AG04449 (cell line): ENCODE results near the gene PIK3C2B.
"Not testable (repeated sequence)": the region's sequence is repeated elsewhere in the genome, so short reads cannot be mapped to it uniquely, and the experiment has no call there.

Experiments
- CTCF ChIA-PET: fragments of 350-600 bp; formaldehyde crosslinking; extraction: SDS; loops from one replicate; lab custom pipeline; 2021; ENCODE audit warnings: antibody characterized with exemption; lab: Yijun Ruan, JAX
- POLR2A ChIA-PET: fragments of 400-600, 350-600 bp; formaldehyde crosslinking; extraction: SDS; loops from one replicate; lab custom pipeline; 2020; ENCODE audit warnings: antibody characterized with exemption, inconsistent platforms; lab: Yijun Ruan, JAX
- DNase-seq: peaks from one replicate; pipeline ENCODE4 v3.0.0-alpha.2; 2010; ENCODE audit warnings: low read depth, low spot score
- H3K4me3 ChIP-seq: 2 replicates; pipeline ENCODE4 v1.5.1; 2011; ENCODE audit warnings: low read depth, mild to moderate bottlenecking, control low read depth, low read length
- TF ChIP-seq, protein P1 (sequence below): IDR thresholded peaks from one replicate; pipeline ENCODE4 v1.5.1; 2011; ENCODE audit warnings: mild to moderate bottlenecking, moderate library complexity, low read length, control low read depth, inconsistent platforms; ENCODE audit not compliant: insufficient read depth; ENCODE audit errors: missing control alignments

The PIK3C2B gene

GRCh38 chr1:204529371-204529895 lies 34.8 kb upstream of the PIK3C2B start:
- H3K4me3 ChIP-seq = no peak overlapping the region
- TF ChIP-seq, protein P1, sequence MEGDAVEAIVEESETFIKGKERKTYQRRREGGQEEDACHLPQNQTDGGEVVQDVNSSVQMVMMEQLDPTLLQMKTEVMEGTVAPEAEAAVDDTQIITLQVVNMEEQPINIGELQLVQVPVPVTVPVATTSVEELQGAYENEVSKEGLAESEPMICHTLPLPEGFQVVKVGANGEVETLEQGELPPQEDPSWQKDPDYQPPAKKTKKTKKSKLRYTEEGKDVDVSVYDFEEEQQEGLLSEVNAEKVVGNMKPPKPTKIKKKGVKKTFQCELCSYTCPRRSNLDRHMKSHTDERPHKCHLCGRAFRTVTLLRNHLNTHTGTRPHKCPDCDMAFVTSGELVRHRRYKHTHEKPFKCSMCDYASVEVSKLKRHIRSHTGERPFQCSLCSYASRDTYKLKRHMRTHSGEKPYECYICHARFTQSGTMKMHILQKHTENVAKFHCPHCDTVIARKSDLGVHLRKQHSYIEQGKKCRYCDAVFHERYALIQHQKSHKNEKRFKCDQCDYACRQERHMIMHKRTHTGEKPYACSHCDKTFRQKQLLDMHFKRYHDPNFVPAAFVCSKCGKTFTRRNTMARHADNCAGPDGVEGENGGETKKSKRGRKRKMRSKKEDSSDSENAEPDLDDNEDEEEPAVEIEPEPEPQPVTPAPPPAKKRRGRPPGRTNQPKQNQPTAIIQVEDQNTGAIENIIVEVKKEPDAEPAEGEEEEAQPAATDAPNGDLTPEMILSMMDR = no peak
- POLR2A ChIA-PET = no interaction called here
- CTCF ChIA-PET = interaction anchor here (1.7 to 4.6 kb wide), 4 partner anchors 10 to 278 kb away, joined by 4 to 20 read pairs (median 8); partner anchors contain the start of gene MDM4
- no peak for DNase-seq

- TF ChIP-seq, protein P1 = no peak
- POLR2A ChIA-PET = no interaction called here
- CTCF ChIA-PET = interaction anchor here (1.3 to 4.6 kb wide), 5 partner anchors 9 to 279 kb away, joined by 3 to 20 read pairs (median 5); partner anchors contain the start of gene MDM4
- DNase-seq = no peak
- no peak overlapping the region for H3K4me3 ChIP-seq
Observed at GRCh38 chr1:204528677-204529076, 34.1 kb upstream of the PIK3C2B start.

GRCh38 chr1:204528241-204528640 lies 33.6 kb upstream of the PIK3C2B start:
- H3K4me3 ChIP-seq = no peak overlapping the region
- ChIA-PET CTCF (interaction anchor here (1.3 to 4.6 kb wide), 5 partner anchors 9 to 279 kb away, joined by 3 to 20 read pairs (median 5); partner anchors contain the start of gene MDM4), POLR2A (no interaction called here)
- TF ChIP-seq, protein P1 = no peak
- DNase-seq = no peak

GRCh38 chr1:204524986-204525385 lies 30.4 kb upstream of the PIK3C2B start:
- ChIA-PET POLR2A (interaction anchor here (0.9 kb wide), 1 partner anchor 9 kb away, joined by 3 read pairs; the partner anchor contains the start of gene MDM4), CTCF (interaction anchor here (0.8 to 2.8 kb wide), 4 partner anchors 16 to 282 kb away, joined by 3 to 9 read pairs (median 4); no protein-coding TSS in a partner anchor)
- no peak overlapping the region for H3K4me3 ChIP-seq
- TF ChIP-seq, protein P1 = no peak
- DNase-seq = no peak

DNA sequence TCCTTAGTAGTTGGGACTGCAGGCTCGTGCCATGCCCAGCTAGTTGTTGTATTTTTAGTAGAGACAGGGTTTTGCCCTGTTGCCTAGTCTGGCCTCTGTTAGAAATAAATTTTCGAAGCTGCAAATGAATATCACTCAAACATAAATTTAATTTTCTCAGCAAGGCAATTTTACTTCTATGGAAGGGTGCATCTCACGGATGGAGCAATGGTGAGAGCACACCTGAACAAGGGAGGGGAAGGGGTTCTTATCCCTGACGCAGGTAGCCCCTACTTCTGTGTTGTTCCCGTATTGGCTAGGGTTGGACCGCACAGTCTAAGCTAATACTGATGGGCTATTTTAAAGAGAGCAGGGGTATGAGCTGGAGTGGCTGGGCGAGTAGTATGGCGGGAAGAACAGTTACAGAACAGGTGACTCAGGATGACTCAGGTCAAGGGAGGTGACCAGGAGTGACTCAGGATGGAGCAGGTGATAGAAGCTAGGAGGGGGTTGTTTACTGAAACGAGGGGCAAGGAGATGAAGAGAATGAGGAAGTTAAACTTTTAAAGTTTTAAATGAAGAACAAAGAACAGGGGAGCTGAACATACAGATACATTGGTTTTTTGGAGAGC lies 29.1 kb upstream of the PIK3C2B start:
- ChIA-PET POLR2A (no interaction called here), CTCF (interaction anchor here (0.6 to 2.8 kb wide), 3 partner anchors 42 to 1006 kb away, joined by 3 to 9 read pairs (median 3); no protein-coding TSS in a partner anchor)
- no peak overlapping the region for H3K4me3 ChIP-seq
- no peak for DNase-seq
- TF ChIP-seq, protein P1 = no peak

DNA sequence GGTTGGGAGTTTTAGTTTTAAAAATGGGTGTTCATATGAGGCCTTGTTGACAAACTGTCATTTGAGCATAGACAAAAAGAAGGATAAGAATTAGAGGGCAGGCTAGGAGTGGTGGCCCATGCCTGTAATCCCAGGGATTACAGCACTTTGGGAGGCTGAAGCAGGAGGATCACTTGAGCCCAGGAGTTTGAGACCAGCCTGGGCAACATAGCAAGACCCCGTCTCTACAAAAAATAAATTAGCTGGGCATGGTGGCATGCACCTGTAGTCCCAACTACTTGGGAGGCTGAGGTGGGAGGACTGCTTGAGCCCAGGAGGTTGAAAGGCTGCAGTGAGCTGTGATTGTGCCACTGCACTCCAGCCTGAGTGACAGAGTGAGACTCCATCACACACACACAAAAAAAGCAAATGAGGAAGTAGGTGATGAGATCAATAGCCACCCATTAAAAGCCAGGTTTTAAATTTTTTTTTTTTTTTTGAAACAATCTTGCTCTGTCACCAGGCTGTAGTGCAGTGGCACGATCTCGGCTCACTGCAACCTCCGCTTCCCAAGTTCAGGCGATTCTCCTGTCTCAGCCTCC lies 27.4 kb upstream of the PIK3C2B start:
- H3K4me3 ChIP-seq, POLR2A ChIA-PET, DNase-seq: not testable (repeated sequence)
- CTCF ChIA-PET = interaction anchor here (2.2 kb wide), 1 partner anchor 286 kb away, joined by 13 read pairs; no protein-coding TSS in a partner anchor
